Measurements from ENCODE around the gene FGF4. TPM values are rescaled to one million over a fixed set of nuclear protein-coding genes. Genes with fewer than 3 reads are reported as not detected.

The FGF4 gene
- total RNA-seq, 1 donor, result not detected

DNA sequence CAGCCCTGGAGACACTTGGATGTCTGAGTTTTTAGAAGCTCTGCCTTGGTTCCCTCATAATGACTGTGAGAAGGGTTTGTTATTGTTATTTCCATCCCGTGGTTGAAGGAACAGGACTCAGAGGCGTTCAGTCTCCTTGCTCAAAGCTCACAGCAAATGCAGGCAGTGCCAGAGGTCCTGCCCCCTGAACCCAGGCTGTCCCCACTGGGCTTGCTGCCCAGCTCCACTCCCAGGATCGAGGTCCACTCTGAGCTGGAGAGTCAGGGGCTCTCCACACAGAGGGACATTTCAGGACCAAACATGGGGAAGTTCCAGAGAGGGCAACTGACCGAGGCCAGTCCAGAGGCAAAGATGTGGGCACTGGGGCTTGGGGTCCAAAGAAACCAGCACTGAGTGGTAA lies 14.8 kb downstream of the FGF4 start:
- TF ChIP-seq, protein P1, sequence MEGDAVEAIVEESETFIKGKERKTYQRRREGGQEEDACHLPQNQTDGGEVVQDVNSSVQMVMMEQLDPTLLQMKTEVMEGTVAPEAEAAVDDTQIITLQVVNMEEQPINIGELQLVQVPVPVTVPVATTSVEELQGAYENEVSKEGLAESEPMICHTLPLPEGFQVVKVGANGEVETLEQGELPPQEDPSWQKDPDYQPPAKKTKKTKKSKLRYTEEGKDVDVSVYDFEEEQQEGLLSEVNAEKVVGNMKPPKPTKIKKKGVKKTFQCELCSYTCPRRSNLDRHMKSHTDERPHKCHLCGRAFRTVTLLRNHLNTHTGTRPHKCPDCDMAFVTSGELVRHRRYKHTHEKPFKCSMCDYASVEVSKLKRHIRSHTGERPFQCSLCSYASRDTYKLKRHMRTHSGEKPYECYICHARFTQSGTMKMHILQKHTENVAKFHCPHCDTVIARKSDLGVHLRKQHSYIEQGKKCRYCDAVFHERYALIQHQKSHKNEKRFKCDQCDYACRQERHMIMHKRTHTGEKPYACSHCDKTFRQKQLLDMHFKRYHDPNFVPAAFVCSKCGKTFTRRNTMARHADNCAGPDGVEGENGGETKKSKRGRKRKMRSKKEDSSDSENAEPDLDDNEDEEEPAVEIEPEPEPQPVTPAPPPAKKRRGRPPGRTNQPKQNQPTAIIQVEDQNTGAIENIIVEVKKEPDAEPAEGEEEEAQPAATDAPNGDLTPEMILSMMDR (IDR thresholded peaks at IDR 0.05; ENCODE audit: insufficient read depth, low read length), result no peak
- DNase-seq (ENCODE audit: low read depth), result no peak
- H3K4me3 ChIP-seq (ENCODE audit: low read depth, low read length), result no peak overlapping the region

DNA sequence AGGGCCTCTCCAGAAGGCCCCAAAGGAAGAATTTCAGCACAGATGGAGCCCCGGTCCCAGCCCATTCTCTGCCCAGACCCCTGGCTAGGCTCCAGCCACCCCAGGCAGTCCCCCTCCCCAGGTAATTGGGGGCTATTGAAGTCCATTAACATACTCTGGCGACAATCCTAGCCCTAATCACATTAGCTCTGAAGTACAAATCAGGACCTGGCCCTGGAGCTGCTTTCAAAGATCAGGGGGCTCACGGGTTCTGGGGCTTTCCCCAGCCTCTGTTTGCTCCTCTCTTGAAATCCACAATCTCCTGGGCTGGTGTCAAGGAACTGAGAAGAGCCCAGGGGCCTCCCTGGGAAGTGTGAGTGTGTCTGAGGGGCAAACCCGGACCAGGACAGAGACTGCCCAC lies 22.3 kb downstream of the FGF4 start:
- no peak for DNase-seq (ENCODE audit: low read depth)
- no peak overlapping the region for H3K4me3 ChIP-seq (ENCODE audit: low read depth, low read length)
- TF ChIP-seq, protein P1 (IDR thresholded peaks at IDR 0.05; ENCODE audit: insufficient read depth, low read length), result no peak

DNA sequence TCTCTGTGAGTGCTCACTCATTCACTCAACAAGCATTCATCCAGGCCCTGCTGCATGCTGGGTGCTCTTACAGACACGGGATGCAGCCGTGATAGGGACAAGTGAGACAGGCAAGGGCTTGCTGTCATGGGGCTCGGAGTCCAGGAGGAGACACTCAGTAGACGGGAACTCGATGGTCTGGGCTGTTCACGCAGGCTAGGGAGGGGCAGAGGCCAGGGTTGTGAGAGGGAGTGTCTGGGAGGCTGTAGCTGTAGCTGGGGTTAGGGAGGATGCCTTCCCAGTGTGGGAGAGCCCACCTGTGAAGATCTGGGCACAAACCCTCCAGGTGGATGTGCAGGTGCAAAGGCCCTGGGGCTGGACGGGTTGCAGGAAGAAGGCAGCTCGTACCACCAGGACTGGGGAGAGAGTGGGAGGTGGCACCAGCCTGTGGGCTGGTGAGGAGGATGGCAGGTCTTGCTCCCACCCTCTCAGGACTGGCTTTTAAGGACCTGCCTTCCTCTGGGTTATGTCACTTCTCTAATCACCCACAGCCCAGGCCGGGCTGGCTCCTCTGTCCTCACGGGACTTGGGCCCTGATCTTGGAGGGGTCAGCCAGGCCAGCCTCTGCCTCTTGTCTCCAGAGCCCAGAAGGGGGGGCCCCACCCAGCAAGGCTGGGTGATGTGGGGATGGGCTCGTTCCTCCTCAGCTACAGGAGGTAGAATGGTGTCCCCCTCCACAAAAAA lies 24.1 kb downstream of the FGF4 start:
- TF ChIP-seq, protein P1 (IDR thresholded peaks at IDR 0.05; ENCODE audit: insufficient read depth, low read length), result no peak

DNA sequence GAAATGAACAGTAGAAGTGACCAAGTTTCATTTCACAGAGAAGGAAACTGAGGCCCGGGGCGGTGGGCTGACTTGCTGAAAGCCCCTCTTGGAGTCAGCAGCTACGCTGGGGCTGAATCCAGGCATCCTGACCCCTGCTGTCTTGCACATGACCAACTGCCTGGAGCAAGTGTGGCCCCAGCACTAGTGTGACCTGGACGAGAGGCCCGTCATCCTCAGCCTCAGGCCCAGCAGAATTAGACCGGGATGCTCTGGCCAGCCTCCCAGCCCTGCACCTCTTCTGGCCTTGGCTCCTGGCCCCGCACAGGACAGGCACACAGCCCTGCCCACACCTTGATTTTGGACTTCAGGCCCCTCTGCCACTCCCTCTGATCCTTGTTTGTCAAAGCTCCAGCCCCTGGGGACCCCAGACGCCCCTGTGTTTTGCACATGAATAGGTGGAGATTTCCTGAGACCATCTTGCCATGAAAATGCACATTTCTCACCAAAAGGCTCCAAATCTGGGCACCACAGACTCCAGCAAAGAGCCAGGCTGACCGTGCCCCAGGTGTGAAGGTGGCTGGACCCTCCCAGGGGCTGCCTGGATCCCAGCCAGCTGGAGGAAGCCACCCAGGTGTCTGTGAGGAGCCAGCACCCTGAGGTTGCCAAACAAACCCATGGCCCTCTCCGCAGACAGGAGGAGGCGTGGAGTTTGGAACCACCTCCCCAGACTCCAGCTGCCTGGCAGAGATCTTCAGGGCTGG lies 24.9 kb downstream of the FGF4 start:
- TF ChIP-seq, protein P1 (IDR thresholded peaks at IDR 0.05; ENCODE audit: insufficient read depth, low read length), result no peak
- no peak overlapping the region for H3K4me3 ChIP-seq (ENCODE audit: low read depth, low read length)
- no peak for DNase-seq (ENCODE audit: low read depth)

More for the DNA sequence above, 24.1 kb downstream of the FGF4 start:
- no peak for DNase-seq (ENCODE audit: low read depth)
- H3K4me3 ChIP-seq (ENCODE audit: low read depth, low read length), result no peak overlapping the region

DNA sequence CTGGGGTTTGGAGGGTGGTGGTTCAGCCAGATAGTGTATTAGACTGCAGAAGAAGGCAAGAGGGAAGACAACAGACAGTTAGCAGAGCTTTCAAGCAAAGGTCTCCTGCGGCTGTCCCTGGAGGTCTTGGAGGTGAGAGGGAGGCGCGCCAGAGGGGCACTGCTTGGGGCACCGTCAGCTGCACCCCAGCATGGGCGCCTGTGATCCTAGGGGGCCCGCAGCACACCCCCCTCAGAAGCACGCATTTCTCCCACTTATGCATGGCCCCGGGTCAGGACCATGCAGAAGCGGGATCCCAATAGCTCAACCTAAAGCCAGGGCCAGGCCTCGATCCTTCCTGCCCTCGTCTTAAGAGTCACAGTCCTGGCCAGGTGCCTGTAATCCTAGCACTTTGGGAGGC lies 26.5 kb downstream of the FGF4 start:
- no peak for DNase-seq (ENCODE audit: low read depth)
- H3K4me3 ChIP-seq (ENCODE audit: low read depth, low read length), result no peak overlapping the region
- TF ChIP-seq, protein P1 (IDR thresholded peaks at IDR 0.05; ENCODE audit: insufficient read depth, low read length), result no peak

DNA sequence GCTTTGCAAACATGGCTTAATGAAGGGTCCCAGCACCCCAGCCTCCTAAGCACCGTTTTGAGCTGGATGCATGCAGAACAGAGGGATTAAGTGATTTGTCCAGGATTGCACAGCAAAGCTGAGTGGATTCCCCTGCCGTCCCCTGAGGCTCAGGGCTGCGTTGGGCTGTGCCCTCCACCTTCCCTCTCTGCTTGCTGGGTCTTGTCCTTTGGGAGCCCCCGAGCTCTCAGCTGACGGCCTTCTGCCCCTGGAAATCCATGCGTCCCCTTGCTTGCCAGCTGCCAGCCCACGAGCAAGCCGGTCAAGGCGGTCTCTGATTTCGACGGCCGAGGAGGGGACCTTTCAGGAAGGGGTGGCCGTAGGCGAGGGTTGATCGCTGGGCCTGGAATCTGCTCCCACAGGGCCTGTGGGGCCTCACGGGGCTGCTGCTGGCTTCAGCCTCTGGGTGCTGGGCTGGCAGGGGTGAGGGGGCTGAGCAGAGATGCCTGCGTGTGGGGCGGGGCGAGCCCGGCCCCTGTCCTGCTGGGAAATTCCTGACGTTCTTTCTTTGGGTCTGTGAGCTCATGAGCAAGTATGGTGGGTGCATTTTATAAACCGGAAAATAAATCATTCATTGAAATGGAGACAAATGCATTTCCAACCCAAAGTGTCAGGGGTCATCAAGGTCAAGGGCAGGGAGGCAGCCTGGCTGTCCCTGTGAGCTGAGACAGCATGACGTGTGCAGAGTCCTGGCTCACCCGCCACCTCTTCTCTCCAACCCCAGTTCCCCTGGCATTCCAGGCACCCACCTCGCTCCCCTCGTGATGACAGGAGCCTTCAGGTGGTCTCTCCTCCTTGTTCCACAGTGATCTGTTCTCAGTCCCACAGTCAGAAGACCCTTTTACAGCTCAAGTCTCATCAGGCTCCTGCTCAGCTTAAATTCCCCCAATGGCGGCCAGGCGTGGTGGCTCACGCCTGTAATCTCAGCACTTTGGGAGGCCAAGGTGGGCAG lies 28.1 kb downstream of the FGF4 start:
- H3K4me3 ChIP-seq (ENCODE audit: low read depth, low read length), result no peak overlapping the region
- TF ChIP-seq, protein P1 (IDR thresholded peaks at IDR 0.05; ENCODE audit: insufficient read depth, low read length), result no peak
- DNase-seq (ENCODE audit: low read depth), result no peak

Measured in fibroblast of the aortic adventitia (primary cell).